Stimulated activated CD8-positive, alpha-beta memory T cell treated with anti-CD3 and anti-CD28 coated beads, Interleukin-7, amount 100 ng/mL, for 48 hours (primary cell): Measurements from ENCODE around the gene NLRC3.
"Not testable (repeated sequence)": the region's sequence is repeated elsewhere in the genome, so short reads cannot be mapped to it uniquely, and the experiment has no call there.

ENCODE experiments used
- DNase-seq, 2 donors: peaks; one replicate each; pipeline ENCODE4 v3.0.0-alpha.2; 2020; ENCODE audit warnings: low read depth in 1 of 2; ENCODE audit errors: extremely low read depth in 1 of 2

NLRC3 gene

DNA sequence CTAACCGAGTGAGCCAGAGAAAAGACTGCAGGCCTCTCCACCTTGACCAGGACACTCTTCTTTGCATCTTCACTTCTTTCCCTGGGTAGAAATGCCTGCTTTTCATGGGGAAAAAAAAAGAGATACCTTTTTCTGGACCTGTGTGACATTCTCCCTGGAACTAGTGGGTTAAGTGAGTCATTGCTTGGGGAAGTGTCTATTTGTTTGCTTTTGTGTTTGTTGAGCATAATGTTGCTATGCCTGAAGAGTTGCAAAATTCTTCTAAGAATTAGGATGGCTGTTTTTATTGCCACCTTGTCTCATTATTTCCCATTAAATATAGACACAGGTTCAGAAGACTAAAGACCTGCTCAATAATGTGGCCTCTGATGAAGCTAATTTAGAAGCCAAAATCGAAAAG is 57.6 kb downstream of the NLRC3 start:
- DNase-seq = no peak

- no peak for DNase-seq
Measured at GRCh38 chr16:3518986-3519348, 58.2 kb downstream of the NLRC3 start.

- DNase-seq = no peak
Measured at GRCh38 chr16:3518292-3518985, 58.8 kb downstream of the NLRC3 start.

DNA sequence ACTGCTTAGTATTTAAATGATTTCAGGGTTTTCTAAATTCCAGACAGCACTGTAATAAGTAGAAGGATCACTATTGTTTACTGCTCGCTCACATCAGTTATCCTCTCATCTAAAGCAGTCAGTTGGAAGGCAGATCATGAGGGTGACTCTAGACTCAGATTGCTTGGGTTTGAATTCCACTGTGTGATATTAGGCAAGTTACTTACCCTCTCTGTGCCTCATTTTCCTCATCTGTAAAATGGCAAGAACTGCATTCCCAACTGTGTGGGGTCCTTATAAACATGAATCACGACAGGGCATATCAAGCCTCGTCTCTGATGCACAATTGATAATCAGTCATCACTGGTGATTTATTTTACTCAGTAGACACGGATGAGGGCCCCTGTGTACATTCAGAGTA is 61.3 kb downstream of the NLRC3 start:
- DNase-seq = no peak

DNA sequence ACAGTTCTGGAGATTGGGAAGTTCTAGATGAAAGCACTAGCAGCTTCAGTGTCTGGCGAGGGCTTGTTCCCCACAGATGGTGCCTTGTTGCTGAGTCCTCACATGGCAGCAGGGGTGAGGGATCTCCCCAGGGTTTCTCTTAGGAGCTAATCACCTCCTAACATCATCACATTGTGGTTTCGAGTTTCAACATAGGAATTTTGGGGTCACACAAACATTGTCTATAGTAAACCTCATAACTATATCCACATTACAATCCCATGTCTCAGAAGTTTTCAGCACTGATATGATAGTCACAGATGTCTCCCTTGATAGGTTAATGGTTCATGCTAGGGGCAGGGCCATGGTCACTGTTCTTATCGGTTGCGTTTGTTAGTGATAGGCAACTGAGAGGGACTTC is 62.6 kb downstream of the NLRC3 start:
- DNase-seq = no peak

DNA sequence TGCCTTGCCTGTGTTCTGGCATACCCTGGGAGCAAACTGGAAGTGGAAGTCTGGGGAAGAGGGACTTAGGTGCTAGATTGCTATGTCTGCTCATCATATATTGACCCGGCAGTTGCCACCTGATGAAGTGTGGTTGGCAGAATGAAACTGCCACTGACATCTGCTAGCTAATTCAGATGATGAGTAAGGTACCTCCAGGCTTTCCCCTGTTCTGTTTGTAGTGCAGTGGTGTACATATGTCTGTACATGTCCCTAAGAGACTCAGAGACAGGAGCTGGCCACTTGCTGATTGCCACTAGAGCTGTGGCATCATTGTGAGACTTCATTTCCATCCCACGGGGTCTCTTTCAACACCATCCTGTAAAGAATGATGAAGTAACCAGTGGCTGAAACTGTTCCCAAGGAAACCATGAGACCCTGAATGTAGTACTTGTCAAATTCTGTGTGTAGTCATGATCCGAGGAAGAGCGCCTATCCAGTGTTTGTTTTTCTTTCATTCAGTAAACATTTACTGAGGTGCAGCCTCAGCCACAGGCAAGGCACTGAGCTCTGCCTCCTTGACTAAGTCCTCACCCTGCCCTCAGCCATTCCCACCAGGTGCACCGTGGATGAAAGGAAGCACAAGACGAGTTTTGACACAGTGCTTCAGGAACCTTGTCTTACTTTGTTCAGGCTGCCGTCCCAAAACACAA is 63.2 kb downstream of the NLRC3 start:
- no peak for DNase-seq

DNA sequence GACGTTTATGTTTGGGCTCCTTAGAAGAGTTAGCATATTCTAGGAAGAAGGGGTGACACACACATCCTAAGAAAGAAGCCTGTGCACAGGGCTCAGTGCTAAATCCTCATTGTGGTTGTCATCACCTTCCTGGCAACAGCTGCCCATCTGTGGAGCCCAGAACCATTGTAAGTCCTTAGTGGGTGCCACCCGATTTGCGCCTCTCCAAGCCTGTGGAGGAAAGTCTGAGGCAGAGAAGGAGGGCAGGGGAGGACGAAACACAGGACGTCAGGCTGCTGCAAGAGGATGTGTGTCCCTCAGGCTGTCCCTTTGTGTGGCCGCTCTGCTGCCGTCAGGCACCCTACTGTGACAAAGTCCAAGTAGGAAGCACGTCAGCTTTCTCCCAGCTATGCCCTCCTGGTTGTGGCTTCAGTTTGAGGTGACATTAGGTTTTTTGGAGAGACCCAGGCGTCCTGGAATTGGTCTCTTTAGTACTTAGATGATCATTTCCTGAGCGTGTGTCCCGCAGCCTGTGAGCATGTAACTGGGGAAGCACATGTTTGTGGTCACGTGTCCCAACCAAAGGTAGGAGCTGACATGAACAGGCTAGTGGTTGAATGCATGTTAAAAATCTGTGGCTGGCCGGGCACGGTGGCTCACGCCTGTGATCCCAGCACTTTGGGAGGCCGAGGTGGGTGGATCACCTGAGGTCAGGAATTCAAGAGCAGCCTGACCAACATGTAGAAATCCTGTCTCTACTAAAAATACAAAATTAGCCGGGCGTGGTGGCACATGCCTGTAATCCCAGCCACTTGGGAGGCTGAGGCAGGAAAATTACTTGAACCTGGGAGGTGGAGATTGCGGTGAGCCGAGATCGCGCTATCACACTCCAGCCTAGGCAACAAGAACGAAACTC is 65.7 kb downstream of the NLRC3 start:
- no peak for DNase-seq

- no peak for DNase-seq
Measured at GRCh38 chr16:3510416-3510815, 66.8 kb downstream of the NLRC3 start.

- DNase-seq = peak in 1 of 2 donors; percentile 67
Measured at GRCh38 chr16:3509470-3509928, 67.7 kb downstream of the NLRC3 start.

GRCh38 chr16:3508736-3509135 is 68.5 kb downstream of the NLRC3 start:
- DNase-seq = no peak

DNA sequence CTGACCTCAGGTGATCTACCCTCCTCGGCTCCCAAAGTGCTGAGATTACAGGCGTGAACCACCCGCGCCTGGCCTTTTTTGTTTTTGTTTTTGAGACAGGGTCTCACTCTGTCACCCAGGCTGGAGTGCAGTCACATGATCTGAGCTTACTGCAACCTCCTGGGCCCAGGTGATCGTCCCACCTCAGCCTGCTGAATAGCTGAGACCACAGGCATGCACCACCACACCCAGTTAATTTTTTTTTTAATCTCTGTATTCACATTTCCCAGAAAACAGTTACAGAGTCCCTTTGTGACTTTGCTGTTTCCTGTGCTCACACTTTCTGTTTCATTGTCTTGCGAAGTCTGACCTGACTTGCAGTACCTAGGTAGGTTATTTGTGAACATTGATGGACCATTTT is 73.7 kb downstream of the NLRC3 start:
- peak in 1 of 2 donors; percentile 40 for DNase-seq

DNA sequence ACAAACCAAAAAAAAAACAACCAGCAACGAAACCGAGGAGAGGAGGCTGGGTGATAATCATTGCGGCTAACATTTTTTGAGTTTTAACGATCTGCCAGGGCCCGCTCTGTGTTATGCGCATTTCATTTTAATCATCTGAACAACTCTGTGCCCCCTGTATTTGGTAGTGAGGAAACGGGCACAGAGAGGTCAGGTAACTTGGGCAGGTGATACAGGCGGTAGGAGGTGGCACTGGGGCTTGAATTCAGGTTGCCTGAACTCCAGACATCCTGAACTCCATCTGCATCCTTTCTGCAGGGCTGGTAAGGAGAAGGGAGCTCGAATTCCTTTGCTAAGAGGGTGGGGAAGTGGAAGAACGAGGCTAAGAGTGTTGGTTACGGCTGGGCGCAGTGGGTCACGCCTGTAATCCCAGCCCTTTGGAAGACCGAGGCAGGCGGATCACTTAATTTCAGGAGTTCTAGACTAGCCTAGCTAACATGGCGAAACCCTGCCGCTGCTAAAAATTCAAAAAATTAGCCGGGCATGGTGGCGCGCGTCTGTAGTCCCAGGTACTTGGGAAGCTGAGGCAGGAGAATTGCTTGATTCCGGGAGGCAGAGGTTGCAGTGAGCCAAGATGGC is 75.3 kb downstream of the NLRC3 start:
- no peak for DNase-seq

GRCh38 chr16:3501412-3501761 is 75.8 kb downstream of the NLRC3 start:
- DNase-seq = not testable (repeated sequence)

DNA sequence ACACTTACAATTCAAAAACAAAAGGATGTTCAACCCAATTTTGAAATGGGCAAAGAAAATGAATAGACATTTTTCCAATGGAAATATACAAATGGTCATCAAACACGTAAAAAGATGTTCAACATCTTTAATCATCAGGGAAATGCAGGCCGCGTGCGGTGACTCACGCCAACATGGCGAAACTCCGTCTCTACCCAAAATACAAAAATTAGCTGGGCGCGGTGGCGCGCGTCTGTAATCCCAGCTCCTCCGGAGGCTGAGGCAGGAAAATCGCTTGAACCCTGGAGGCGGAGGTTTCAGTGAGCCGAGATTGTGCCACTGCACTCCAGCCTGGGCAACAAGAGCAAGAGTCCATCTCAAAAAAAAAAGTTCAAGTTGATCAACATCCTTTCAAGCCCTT is 78.2 kb downstream of the NLRC3 start:
- no peak for DNase-seq

DNA sequence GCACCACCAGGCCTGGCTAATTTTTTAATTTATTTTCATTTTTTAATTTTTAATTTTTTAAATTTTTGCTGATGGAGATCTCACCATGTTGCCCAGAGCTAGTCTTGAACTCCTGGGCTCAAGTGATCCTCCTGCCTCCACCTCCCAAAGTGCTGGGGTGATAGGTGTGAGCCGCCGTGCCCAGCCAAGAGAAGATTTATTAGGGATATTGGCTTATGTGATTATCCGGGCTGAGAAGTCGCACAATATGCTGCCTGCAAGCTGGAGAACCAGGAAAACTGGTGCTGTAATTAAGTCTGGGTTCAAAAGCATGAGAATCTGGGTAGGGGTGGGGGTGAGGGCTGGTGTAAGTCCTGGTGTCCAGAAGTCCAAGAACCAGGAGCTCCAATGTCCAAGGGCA is 79.4 kb downstream of the NLRC3 start:
- no peak for DNase-seq

- no peak for DNase-seq
Measured at GRCh38 chr16:3496386-3496785, 80.8 kb downstream of the NLRC3 start.

DNA sequence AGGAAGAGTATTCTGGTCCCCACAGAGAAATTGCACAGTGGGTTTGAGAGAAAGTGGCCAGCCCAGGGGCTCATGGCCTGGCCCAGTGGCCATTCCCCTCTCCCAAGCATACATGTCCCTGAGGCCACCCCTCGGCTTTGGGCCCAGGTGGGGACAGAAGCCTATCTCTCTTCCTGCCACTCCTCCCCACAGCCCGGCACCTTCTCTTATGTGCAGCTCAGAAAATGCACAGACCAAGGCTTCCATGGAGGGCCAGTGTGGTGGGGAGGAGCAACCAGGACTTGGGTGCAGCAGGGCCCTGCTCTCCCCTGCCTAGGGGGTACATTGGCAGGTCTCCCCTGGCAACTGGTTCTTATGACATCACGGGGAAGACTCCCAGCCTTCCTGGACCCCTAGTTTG is 82.0 kb downstream of the NLRC3 start, which contains the start of gene C16orf90:
C16orf90 (minus strand) TSS at position 314 of the 400 bp plus-strand sequence; CDS start at position 246, 68 bp downstream.
- no peak for DNase-seq

GRCh38 chr16:3494386-3494973 is 82.7 kb downstream of the NLRC3 start:
- no peak for DNase-seq

DNA sequence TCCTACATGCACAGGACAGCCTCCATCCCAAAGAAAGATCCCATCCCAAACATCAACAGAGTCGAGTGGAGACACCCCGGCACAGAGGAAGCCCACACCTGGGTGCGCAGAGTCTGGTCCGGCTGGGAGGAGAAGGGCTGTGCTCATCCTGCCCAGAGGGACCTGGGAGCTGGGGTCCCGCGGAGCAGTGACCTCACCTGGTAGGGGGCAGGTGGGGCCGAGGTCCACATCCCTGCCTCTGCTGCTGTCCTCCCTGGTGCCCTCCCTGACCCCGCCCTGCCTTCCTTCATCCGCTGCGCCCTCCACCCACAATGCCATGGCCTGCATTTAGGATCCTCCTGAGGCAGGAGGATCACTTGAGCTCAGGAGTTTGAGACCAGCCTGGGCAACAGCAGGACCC is 84.8 kb downstream of the NLRC3 start:
- DNase-seq = no peak

GRCh38 chr16:3490911-3491629 is 86.1 kb downstream of the NLRC3 start:
- DNase-seq = no peak
